ENCODE data around the gene DNM3. TPM values are rescaled to one million over a fixed set of nuclear protein-coding genes. Genes with fewer than 3 reads are reported as not detected.

Gene DNM3
- total and polyA plus RNA-seq, 2 of the 8 experiments (the other 6 are each of a cell fraction or from before 2014, with no cell fraction given), result 2.0 to 8.5 TPM

- TF ChIP-seq CHD7 (IDR thresholded peaks at IDR 0.05; ENCODE audit: insufficient replicate concordance, low read length), result no peak
Measured at GRCh38 chr1:172335377-172335776, 494.1 kb downstream of the DNM3 start (continued).

All from H1 (cell line).